MG63 (cell line): Measurements from ENCODE around the gene NTM. TPM values are rescaled to one million over a fixed set of nuclear protein-coding genes. Genes with fewer than 3 reads are reported as not detected.
"Not testable (repeated sequence)": the region's sequence is repeated elsewhere in the genome, so short reads cannot be mapped to it uniquely, and the experiment has no call there.

Experiments used
- DNase-seq: peaks from one replicate; pipeline ENCODE4 v3.0.0-alpha.2; 2020
- H3K27me3 ChIP-seq: fragments of 250-450 bp; sonication (Bioruptor Pico); 2 replicates; pipeline ENCODE4 v1.5.1; 2020; ENCODE audit warnings: mild to moderate bottlenecking, moderate library complexity
- H3K36me3 ChIP-seq: fragments of 250-450 bp; sonication (Bioruptor Pico); 2 replicates; pipeline ENCODE4 v1.5.1; 2020; ENCODE audit warnings: mild to moderate bottlenecking, moderate library complexity
- H3K4me3 ChIP-seq: fragments of 250-450 bp; sonication (Bioruptor Pico); 2 replicates; pipeline ENCODE4 v1.5.1; 2020; ENCODE audit warnings: mild to moderate bottlenecking, moderate library complexity
- H3K9me3 ChIP-seq: fragments of 250-450 bp; sonication (Bioruptor Pico); 2 replicates; pipeline ENCODE4 v1.5.1; 2020; ENCODE audit warnings: mild to moderate bottlenecking, moderate library complexity
- total RNA-seq: library from RNA; depleted of rRNA; stranded (reverse); fragments of >200 nt; shearing (Covaris generic); gene quantifications from 2 replicates; pipeline ENCODE4 v1.2.3, GENCODE V29; 2014; ENCODE audit warnings: low replicate concordance

NTM gene
- total RNA-seq, 1 experiment from 2014 or later: 4.0 TPM

- H3K36me3 ChIP-seq: no peaks in the 10 kb centered on the region
- H3K27me3 ChIP-seq: no peaks in the 10 kb centered on the region; the same call in 1 of the 2 replicates
- DNase-seq: no peak
- H3K9me3 ChIP-seq: no peaks in the 10 kb centered on the region
- no peak overlapping the region for H3K4me3 ChIP-seq
Observed at GRCh38 chr11:131397675-131398074, 27.3 kb downstream of the NTM start.

GRCh38 chr11:131402040-131402439, 31.6 kb downstream of the NTM start:
- H3K36me3 ChIP-seq: no peaks in the 10 kb centered on the region
- no peaks in the 10 kb centered on the region; the same call in 1 of the 2 replicates for H3K27me3 ChIP-seq
- no peak overlapping the region for H3K4me3 ChIP-seq
- H3K9me3 ChIP-seq: no peaks in the 10 kb centered on the region
- no peak for DNase-seq

DNA sequence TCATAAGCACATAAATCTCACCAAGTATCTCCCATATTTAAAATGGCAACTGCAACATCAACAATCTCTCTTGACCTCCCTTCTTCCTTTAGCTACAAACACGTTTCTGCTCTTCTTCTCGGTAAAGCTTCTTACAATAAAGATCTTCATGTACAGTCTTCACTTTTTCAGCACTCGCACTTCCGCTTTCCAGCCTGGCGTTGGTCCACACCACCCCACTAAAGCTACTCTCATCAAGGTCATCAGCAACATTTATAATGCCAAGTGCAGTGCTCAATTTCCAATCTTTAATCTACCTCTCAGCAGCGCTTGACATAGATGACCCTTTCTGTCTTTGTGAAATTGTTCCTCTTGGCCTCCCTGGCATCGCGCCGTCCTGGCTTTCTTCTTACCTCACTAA, 33.6 kb downstream of the NTM start:
- no peaks in the 10 kb centered on the region for H3K9me3 ChIP-seq

GRCh38 chr11:131408025-131408640, 37.7 kb downstream of the NTM start:
- Histone ChIP-seq H3K4me3 (no peak overlapping the region), H3K9me3 (no peaks in the 10 kb centered on the region), H3K27me3 (no peaks in the 10 kb centered on the region), H3K36me3 (no peaks in the 10 kb centered on the region)
- DNase-seq: peak; percentile 11

More for the DNA sequence above, 33.6 kb downstream of the NTM start:
- no peak for DNase-seq
- H3K36me3 ChIP-seq: no peaks in the 10 kb centered on the region
- no peak overlapping the region for H3K4me3 ChIP-seq
- H3K27me3 ChIP-seq: no peaks in the 10 kb centered on the region

DNA sequence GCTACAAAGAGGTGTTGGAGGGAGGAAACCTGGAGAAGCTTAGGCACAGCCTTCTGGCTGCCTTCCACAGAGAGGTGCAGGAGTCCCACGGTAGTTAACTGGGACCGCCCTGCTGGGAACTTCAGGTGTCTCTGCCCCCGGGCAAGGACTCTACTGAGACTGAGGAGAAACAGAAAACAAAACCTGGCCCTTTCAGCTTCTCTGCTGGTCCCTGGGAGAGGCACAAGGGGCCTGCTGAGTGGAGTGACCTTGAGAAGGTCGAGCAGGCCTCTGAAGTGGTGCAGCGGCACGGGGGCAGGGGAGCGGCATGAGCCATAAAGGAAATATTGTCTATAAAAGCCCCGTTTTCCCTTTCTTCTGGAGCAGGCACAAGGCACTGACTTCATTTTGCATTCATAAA, 38.9 kb downstream of the NTM start:
- Histone ChIP-seq H3K4me3 (no peak overlapping the region), H3K36me3 (no peaks in the 10 kb centered on the region), H3K9me3 (no peaks in the 10 kb centered on the region), H3K27me3 (no peaks in the 10 kb centered on the region)
- DNase-seq: no peak

- H3K36me3 ChIP-seq: no peaks in the 10 kb centered on the region
- H3K4me3 ChIP-seq: no peak overlapping the region
- no peaks in the 10 kb centered on the region for H3K9me3 ChIP-seq
- DNase-seq: no peak
- H3K27me3 ChIP-seq: no peaks in the 10 kb centered on the region
Observed at GRCh38 chr11:131411636-131412035, 41.2 kb downstream of the NTM start.

DNA sequence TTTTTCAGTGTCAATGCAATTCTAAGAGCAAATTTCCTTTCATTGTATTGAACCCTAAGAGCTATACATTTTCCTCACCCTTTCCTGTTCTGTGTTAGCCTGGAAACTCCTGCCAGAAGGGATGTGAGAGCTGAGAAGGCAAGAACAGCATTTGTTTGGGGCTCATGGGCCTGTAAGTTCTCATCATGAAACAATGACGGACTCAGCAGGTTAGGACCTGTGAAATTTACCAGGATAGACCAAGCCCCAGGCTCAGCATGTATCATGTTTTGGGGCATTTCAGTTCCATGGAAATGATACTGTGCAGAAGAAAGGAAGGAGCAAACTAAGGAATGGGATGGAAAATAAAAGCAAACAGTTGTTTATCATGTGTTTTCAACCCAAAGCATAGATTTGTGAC, 41.6 kb downstream of the NTM start:
- DNase-seq: no peak
- H3K36me3 ChIP-seq: no peaks in the 10 kb centered on the region
- no peaks in the 10 kb centered on the region for H3K27me3 ChIP-seq
- no peaks in the 10 kb centered on the region for H3K9me3 ChIP-seq
- H3K4me3 ChIP-seq: no peak overlapping the region

- H3K9me3 ChIP-seq: no peaks in the 10 kb centered on the region
- H3K4me3 ChIP-seq: no peak overlapping the region
- no peak for DNase-seq
- no peaks in the 10 kb centered on the region for H3K36me3 ChIP-seq
- H3K27me3 ChIP-seq: no peaks in the 10 kb centered on the region
Observed at GRCh38 chr11:131413217-131413616, 42.8 kb downstream of the NTM start.

- H3K4me3 ChIP-seq: no peak overlapping the region
Observed at GRCh38 chr11:131418189-131418588, 47.8 kb downstream of the NTM start.

DNA sequence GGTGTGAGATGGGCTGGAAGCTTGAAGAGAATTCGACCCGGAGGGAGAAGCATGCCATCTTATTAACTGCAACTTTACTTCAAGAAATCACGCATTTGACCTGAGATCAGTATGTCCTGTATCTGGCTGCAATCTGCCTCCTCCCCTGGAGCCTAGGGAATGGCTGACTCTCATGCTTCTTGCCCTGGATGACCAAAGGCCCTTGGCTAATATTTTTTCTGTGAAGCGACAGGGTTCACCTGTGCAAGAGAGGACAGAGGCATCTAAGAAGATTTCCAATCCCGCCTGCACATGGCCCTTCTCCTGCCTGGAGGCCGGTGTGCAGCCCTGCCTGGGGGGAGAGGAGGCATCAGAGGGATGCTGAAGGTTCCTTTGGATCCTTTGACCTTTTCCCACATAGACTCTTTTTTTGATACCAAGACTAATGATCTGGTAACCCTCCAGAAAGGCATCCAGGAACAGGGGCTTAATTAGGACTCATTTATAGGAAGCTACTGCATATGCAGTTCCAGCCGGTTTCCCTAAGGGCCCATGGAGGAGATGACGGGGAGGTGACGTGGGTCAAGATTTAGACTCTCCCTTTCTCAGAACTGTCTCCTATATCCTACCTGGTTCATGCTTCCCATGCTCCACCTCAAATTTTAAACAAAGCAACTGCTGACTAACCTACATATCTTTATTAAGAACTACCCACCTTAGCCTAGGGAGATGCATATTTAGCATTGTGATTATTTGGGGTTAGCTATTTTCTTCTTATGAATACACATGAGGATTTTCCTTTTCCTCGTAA, 50.8 kb downstream of the NTM start:
- DNase-seq: no peak
- Histone ChIP-seq H3K27me3 (no peaks in the 10 kb centered on the region), H3K36me3 (no peaks in the 10 kb centered on the region), H3K9me3 (no peaks in the 10 kb centered on the region), H3K4me3 (no peak overlapping the region)

More at GRCh38 chr11:131418189-131418588, 47.8 kb downstream of the NTM start:
- H3K9me3 ChIP-seq: no peaks in the 10 kb centered on the region
- no peak for DNase-seq
- H3K27me3 ChIP-seq: no peaks in the 10 kb centered on the region
- H3K36me3 ChIP-seq: no peaks in the 10 kb centered on the region

GRCh38 chr11:131422029-131422428, 51.6 kb downstream of the NTM start:
- Histone ChIP-seq H3K27me3 (no peaks in the 10 kb centered on the region), H3K4me3 (no peak overlapping the region), H3K36me3 (no peaks in the 10 kb centered on the region), H3K9me3 (no peaks in the 10 kb centered on the region)
- no peak for DNase-seq

- Histone ChIP-seq H3K27me3 (no peaks in the 10 kb centered on the region), H3K36me3 (no peaks in the 10 kb centered on the region), H3K9me3 (no peaks in the 10 kb centered on the region), H3K4me3 (no peak overlapping the region)
- DNase-seq: no peak
Observed at GRCh38 chr11:131422496-131422895, 52.1 kb downstream of the NTM start.

- DNase-seq: no peak
- Histone ChIP-seq H3K36me3 (no peaks in the 10 kb centered on the region), H3K4me3 (no peak overlapping the region), H3K27me3 (no peaks in the 10 kb centered on the region), H3K9me3 (no peaks in the 10 kb centered on the region)
Observed at GRCh38 chr11:131423688-131424087, 53.3 kb downstream of the NTM start.

DNA sequence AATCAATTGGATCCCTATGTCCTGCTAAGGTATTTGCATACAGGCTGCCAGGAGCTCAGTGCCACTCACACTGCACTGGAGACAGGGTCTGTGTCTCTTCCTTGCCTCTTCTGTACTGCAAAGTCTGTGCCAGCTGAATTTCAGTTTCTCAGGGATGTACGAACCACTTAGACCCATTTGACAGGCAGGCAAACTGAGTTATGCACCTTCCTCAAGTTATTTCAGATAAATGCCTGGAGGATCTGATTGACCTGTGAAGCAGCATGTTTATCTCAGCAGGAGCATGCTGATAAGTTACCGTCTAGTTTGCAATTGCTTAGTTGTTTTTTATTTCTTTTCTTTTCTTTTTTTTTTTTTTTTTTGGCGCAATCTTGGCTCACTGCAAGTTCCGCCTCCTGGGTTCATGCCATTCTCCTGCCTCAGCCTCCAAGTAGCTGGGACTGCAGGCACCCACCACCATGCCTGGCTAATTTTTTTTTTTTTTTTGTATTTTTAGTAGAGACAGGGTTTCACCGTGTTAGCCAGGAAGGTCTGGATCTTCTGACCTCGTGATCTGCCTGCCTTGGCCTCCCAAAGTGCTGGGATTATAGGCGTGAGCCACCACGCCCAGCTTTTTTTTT, 54.0 kb downstream of the NTM start:
- H3K36me3 ChIP-seq, H3K4me3 ChIP-seq, H3K27me3 ChIP-seq, DNase-seq, H3K9me3 ChIP-seq: not testable (repeated sequence)

DNA sequence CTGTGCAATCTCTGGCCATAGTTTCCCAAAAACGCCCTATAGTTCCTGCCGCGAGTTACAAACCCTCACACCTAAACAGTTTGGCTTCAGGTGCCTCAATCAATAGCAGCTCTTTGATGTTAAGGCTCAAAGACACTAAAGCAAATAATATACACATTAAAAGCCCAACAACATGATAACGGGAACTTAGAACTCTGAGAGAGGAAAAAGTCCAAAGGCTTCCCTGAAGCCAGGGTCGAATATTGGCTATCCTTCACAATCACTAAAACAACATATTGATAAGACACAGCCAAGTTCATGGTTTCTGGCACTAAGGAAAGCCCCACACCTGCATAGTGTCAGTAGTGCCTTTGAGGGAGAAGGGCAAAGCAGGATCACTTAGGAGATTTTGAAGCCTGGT, 54.9 kb downstream of the NTM start:
- no peaks in the 10 kb centered on the region for H3K36me3 ChIP-seq
- H3K4me3 ChIP-seq: no peak overlapping the region
- no peaks in the 10 kb centered on the region for H3K27me3 ChIP-seq
- no peaks in the 10 kb centered on the region for H3K9me3 ChIP-seq
- no peak for DNase-seq

DNA sequence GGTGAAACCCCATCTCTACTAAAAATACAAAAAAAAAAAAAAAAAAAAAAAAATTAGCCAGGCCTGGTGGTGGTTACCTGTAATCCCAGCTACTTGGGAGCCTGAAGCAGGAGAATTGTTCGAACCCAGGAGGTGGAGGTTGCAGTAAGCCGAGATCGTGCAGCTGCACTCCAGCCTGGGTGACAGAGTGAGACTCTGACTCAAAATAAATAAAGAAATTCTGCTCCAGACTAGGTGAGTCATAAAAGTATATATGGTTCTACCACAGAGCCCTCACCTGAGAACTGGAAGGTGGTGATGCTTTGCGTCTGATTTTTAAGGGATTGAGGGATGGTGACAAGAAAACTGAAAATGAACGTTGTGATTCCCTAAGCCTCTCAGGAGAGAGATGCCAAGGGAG, 58.4 kb downstream of the NTM start:
- Histone ChIP-seq H3K36me3 (no peaks in the 10 kb centered on the region), H3K27me3 (no peaks in the 10 kb centered on the region), H3K9me3 (no peaks in the 10 kb centered on the region), H3K4me3 (no peak overlapping the region)
- DNase-seq: no peak

- no peak for DNase-seq
- H3K36me3 ChIP-seq: no peaks in the 10 kb centered on the region
Observed at GRCh38 chr11:131430473-131431208, 60.2 kb downstream of the NTM start.

More at GRCh38 chr11:131430473-131431208, 60.2 kb downstream of the NTM start:
- no peak overlapping the region for H3K4me3 ChIP-seq
- no peaks in the 10 kb centered on the region for H3K9me3 ChIP-seq
- no peaks in the 10 kb centered on the region for H3K27me3 ChIP-seq
